Breast epithelium (tissue), 3 donors: ENCODE results near the gene BOK.

Experiments used
- POLR2A ChIP-seq: fragments of 450-650 bp; IDR thresholded peaks from one replicate; pipeline ENCODE4 v1.6.1; 2016; ENCODE audit warnings: antibody characterized with exemption, mild to moderate bottlenecking, moderate library complexity
- POLR2AphosphoS5 ChIP-seq, 3 donors: sonication (generic); formaldehyde crosslinking; IDR thresholded peaks; one replicate each; pipeline ENCODE4 v1.6.1; 2017; ENCODE audit warnings: antibody characterized with exemption in 3 of 3
- TF ChIP-seq, protein P1 (sequence below), 3 donors: fragments of 450-650 bp; IDR thresholded peaks; one replicate each; pipeline ENCODE4 v1.5.1; 2016 to 2017; ENCODE audit warnings: antibody characterized with exemption in 3 of 3, mild to moderate bottlenecking in 3 of 3, moderate library complexity in 3 of 3

DNA sequence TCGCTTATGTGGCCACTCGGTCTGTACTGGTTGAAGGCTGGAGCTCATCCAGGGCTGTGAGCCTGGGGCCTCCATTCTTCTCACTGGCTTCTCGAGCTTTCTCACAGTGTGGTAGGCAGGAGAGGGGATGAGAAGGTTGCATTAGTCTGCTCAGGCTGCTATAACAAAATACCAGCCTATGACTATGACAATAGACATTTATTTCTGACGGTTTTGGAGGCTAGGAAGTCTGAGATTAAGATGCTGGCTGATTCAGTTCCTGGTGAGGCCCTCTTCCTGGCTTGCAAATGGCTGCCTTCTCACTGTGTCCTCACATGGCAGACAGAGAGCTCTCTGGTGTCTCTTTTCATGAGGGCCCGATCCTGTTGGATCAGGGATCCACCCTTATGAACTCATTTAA is 44.0 kb upstream of the BOK start:
- TF ChIP-seq, protein P1, sequence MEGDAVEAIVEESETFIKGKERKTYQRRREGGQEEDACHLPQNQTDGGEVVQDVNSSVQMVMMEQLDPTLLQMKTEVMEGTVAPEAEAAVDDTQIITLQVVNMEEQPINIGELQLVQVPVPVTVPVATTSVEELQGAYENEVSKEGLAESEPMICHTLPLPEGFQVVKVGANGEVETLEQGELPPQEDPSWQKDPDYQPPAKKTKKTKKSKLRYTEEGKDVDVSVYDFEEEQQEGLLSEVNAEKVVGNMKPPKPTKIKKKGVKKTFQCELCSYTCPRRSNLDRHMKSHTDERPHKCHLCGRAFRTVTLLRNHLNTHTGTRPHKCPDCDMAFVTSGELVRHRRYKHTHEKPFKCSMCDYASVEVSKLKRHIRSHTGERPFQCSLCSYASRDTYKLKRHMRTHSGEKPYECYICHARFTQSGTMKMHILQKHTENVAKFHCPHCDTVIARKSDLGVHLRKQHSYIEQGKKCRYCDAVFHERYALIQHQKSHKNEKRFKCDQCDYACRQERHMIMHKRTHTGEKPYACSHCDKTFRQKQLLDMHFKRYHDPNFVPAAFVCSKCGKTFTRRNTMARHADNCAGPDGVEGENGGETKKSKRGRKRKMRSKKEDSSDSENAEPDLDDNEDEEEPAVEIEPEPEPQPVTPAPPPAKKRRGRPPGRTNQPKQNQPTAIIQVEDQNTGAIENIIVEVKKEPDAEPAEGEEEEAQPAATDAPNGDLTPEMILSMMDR (IDR thresholded peaks at IDR 0.05), result no peak
- TF ChIP-seq POLR2A (no peak), POLR2AphosphoS5 (IDR thresholded peaks at IDR 0.05) (no peak)
